NCI-H1092 (cell line): Measurements from ENCODE around the gene BHLHE23.

Experiments
- DNase-seq: peaks from one replicate; lab custom pipeline; 2025; lab: John Stamatoyannopoulos, UW

Gene BHLHE23

GRCh38 chr20:63009045-63009961, 2.5 kb upstream of the BHLHE23 start:
- peak; percentile 61 for DNase-seq

GRCh38 chr20:63008541-63009044, 1.8 kb upstream of the BHLHE23 start:
- no peak for DNase-seq

DNA sequence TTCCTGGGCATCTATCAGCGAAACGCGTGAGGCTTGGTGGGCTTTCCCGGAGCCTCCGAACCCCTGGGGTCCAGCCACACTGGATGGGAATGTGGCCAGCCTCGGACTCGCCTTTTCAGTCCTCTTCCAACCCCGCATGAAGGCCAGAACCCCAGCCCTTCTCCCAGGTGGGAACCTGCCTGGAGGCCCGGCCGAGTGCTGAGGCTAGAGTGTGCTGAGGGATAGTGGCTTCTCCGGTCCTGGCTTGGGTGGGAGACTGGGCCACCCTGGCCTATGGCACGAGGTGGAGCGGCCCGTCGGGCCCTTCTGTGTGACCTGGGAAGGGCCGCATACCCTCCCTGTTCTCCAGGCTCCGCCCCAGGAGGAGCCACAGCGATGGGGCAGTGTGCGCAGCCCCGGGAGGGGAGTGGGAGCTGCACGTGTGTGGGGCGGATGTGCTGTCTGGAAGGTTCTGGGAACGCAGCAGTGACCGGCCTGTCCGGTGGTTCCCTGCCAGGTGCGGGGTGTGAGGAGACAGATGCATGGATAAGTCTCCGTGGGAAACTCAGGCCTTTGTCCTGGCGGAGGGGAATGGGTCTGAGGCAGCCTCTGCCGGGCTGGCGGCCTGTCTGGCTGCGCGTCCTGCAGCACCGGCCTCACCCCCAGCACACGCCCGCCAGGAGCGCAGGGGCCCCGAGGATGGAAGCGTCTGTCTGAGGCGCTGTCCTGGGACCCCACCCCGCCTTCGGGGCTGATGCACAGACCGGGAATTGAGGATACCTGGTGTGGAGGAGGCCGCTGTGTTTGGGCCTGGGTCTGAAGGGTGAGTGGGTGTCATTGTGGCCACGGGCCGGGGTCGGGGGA, 1.1 kb upstream of the BHLHE23 start:
- DNase-seq = no peak

DNA sequence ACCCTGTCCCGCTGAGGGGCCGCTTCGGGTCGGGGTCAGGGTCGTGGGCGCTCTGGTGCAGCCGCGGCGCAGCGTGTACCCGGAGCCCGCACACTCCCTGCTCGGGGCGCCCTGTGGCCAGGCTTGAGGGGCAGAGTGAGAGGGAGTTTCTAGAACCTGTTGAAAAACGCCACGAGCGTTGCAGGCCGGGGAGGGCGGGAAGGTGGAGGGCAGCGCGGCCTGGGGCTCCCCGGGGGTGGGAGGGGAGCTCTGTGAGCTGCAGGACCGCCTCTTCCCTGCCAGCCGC, 539 bp upstream of the BHLHE23 start:
- no peak for DNase-seq

- DNase-seq = no peak
These were observed 763 bp downstream of the BHLHE23 start for GRCh38 chr20:63005862-63006539.

DNA sequence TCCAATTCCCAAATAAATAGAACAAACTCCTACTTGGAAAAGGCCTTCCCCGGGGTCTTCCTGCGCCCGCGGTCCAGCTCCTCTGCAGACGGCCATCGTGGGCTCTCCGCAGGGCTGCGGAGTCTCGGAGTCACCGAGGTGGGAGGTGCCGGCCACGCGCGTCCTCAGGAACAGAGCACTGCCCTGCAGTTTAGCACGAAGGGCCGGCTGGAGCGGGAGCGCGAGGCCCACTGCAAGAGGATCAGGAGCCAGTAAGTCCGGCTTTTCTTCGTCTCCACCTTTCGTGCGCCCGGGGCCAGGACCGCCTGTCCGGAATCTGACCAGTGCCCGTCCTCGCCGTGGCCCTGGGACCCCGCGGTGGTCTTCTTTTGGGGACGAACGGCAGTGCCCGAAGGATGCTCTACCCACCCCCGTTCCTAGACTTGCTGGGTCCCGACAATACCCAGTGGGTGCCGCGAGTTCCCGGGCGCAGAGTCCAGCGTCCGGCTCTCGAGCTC, 1.4 kb downstream of the BHLHE23 start:
- no peak for DNase-seq

GRCh38 chr20:63004607-63005364, 2.0 kb downstream of the BHLHE23 start:
- DNase-seq = no peak

- DNase-seq = no peak
These were observed 3.2 kb downstream of the BHLHE23 start for GRCh38 chr20:63003546-63003945.

- no peak for DNase-seq
These were observed 4.3 kb downstream of the BHLHE23 start for GRCh38 chr20:63002511-63002910.

DNA sequence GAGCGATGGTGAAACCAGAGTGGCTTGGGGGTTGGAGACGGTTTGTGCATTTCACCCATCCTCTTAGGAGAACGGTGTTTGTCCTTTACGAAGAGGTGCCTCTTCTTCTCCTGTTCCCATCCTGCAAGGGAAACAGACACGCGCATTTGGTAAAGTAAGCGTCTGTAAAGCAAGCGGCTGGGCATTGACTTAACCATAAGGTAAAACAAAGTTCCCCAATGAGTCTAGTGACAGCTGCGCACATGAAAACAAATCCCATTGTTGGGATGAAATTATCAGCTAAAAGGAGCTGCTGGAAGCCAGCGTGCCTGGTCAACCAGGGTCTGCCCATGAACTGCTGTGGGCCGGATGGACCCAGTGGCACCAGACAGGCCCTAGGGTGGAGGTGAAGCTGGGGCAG, 5.8 kb downstream of the BHLHE23 start:
- DNase-seq = no peak

GRCh38 chr20:63000036-63000435, 6.7 kb downstream of the BHLHE23 start:
- no peak for DNase-seq

- DNase-seq = no peak
These were observed 7.2 kb downstream of the BHLHE23 start for GRCh38 chr20:62999580-62999979.

- DNase-seq = no peak
These were observed 8.3 kb downstream of the BHLHE23 start for GRCh38 chr20:62998449-62998848.

- DNase-seq = no peak
These were observed 9.2 kb downstream of the BHLHE23 start for GRCh38 chr20:62997417-62998035.

GRCh38 chr20:62996596-62996982, 10.2 kb downstream of the BHLHE23 start:
- DNase-seq = no peak

- no peak for DNase-seq
These were observed 10.7 kb downstream of the BHLHE23 start for GRCh38 chr20:62995898-62996595.

GRCh38 chr20:62995481-62995880, 11.3 kb downstream of the BHLHE23 start:
- DNase-seq = no peak

DNA sequence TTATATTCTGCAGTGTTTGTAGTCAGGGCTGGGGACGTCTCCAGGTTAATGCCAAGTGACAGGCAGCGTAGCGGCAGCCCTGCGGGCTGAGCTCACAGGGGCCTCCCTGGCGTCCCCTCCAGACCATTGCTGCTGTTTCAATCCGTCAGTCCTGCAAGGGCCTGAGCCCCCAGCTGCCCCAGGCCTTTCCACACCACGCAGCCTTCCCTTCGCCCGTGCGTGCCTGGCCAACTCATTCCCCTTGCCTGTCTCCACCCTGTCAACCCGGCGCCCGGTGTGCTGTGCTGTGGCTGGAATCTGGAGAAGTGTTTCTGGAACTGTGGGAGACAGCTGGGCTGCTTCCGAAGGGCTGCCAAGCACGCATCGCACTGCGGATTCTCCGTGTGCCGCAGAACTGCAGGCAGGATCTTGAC, 11.9 kb downstream of the BHLHE23 start:
- no peak for DNase-seq

GRCh38 chr20:62993856-62994494, 12.8 kb downstream of the BHLHE23 start:
- DNase-seq = no peak

DNA sequence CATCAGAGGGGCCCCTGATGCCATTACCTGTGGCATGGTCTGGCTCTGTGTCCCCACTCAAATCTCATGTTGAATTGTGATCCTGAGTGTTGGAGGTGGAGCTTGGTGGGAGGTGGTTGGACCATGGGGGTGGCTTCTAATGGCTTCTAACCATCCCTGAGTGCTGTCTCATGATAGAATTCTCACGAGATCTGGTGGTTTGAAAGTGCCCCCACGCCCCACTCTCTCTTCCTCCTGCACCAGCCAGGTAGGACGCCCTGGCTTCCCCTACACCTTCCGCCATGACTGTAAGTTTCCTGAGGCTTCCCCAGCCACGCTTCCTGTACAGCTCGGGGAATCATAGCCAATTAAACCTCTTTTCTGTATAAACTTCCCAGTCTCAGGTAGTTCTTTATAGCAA, 14.9 kb downstream of the BHLHE23 start:
- no peak for DNase-seq
